T-helper 1 cell (primary cell): ENCODE results near the gene MRAS.
A peak's percentile ranks its signal among the peaks of the same experiment; 100 is the strongest.

Experiments used
- DNase-seq, 5 donors: peaks; one replicate each; pipeline ENCODE4 v3.0.0-alpha.2; 2012 to 2020
- total RNA-seq, 4 donors: gene quantifications; one replicate each; lab custom pipeline; 2026; lab: John Stamatoyannopoulos, UW

The MRAS gene
- total RNA-seq = 0 to 0.80 (median 0.14) reads per million in 4 donors

GRCh38 chr3:138347960-138348753 is at the start of gene MRAS:
TSS of gene MRAS (plus strand) at chr3:138348579. CDS start at chr3:138372884, 24,305 bp downstream.
- peak in 1 of 5 donors; percentile 10 for DNase-seq

GRCh38 chr3:138300647-138301046 is 47.7 kb upstream of the MRAS start:
- no peak for DNase-seq

GRCh38 chr3:138303474-138303873 is 44.9 kb upstream of the MRAS start:
- DNase-seq = no peak

- DNase-seq = no peak
These were observed 40.5 kb upstream of the MRAS start for GRCh38 chr3:138307899-138308298.

- DNase-seq = no peak
These were observed 39.6 kb upstream of the MRAS start for GRCh38 chr3:138308783-138309182.

GRCh38 chr3:138310494-138310893 is 37.9 kb upstream of the MRAS start:
- DNase-seq = no peak

- DNase-seq = no peak
These were observed 33.6 kb upstream of the MRAS start for GRCh38 chr3:138314751-138315150.

GRCh38 chr3:138317687-138318086 is 30.7 kb upstream of the MRAS start:
- DNase-seq = no peak

- DNase-seq = no peak
These were observed 24.4 kb upstream of the MRAS start for GRCh38 chr3:138323971-138324370.

- DNase-seq = no peak
These were observed 22.4 kb upstream of the MRAS start for GRCh38 chr3:138325990-138326389.

- DNase-seq = no peak
These were observed 21.3 kb upstream of the MRAS start for GRCh38 chr3:138326866-138327595.

GRCh38 chr3:138327831-138328230 is 20.5 kb upstream of the MRAS start:
- no peak for DNase-seq

GRCh38 chr3:138328341-138328740 is 20.0 kb upstream of the MRAS start:
- no peak for DNase-seq

- peak; percentile 83 to 89 (median 88) for DNase-seq
These were observed 19.0 kb upstream of the MRAS start, which contains the start of gene NME9 for GRCh38 chr3:138329127-138329983. TSS of gene NME9 (minus strand) at chr3:138329851. CDS start at chr3:138329335, 516 bp downstream.

GRCh38 chr3:138329984-138330293 is 18.4 kb upstream of the MRAS start:
- no peak for DNase-seq

- no peak for DNase-seq
These were observed 17.1 kb upstream of the MRAS start for GRCh38 chr3:138331143-138331894.

- no peak for DNase-seq
These were observed 15.8 kb upstream of the MRAS start for GRCh38 chr3:138332472-138333073.

GRCh38 chr3:138334608-138335007 is 13.8 kb upstream of the MRAS start:
- no peak for DNase-seq

- no peak for DNase-seq
These were observed 11.9 kb upstream of the MRAS start for GRCh38 chr3:138336454-138336999.

- DNase-seq = no peak
These were observed 10.1 kb upstream of the MRAS start for GRCh38 chr3:138338244-138338643.

GRCh38 chr3:138338811-138339210 is 9.6 kb upstream of the MRAS start:
- no peak for DNase-seq

- no peak for DNase-seq
These were observed 7.9 kb upstream of the MRAS start for GRCh38 chr3:138340511-138340910.
